Spleen (tissue), 7 donors: Measurements from ENCODE around the gene ZNF2.

Source experiments
- POLR2A ChIP-seq, 3 donors: fragments of 450-650 bp; IDR thresholded peaks; one replicate each; pipeline ENCODE4 v1.5.1; 2017; ENCODE audit warnings: antibody characterized with exemption in 3 of 3, mild to moderate bottlenecking in 1 of 3
- POLR2AphosphoS5 ChIP-seq, 3 donors: sonication (generic); formaldehyde crosslinking; IDR thresholded peaks; one replicate each; pipeline ENCODE4 v1.5.1; 2017; ENCODE audit warnings: antibody characterized with exemption in 3 of 3
- TF ChIP-seq, protein P1 (sequence below), 11 experiments: fragments of 200-600 bp in 7 of 11; fragments of 450-650 bp in 4 of 11; sonication (generic) in 4 of 11; IDR thresholded peaks in 8 of 11; conservative IDR thresholded peaks in 3 of 11; 1 replicate in 7 of 11; 2 replicates in 4 of 11; pipeline versions ENCODE4 v1.4.0 to v1.8.0; 2016 to 2021; ENCODE audit warnings: antibody characterized with exemption in 11 of 11, inconsistent platforms in 4 of 11, mild to moderate bottlenecking in 1 of 11
- donor health status: DM: no; HTN: no; CAD: no; lungs with moderate emphysema.
- donor health status: DM: no; HTN: no; CAD: no.
- donor health status: DM: no; HTN: no; CAD: no.

GRCh38 chr2:95208106-95208505 is 42.5 kb downstream of the ZNF2 start:
- no peak for TF ChIP-seq POLR2A (IDR thresholded peaks at IDR 0.05)
- TF ChIP-seq, protein P1, sequence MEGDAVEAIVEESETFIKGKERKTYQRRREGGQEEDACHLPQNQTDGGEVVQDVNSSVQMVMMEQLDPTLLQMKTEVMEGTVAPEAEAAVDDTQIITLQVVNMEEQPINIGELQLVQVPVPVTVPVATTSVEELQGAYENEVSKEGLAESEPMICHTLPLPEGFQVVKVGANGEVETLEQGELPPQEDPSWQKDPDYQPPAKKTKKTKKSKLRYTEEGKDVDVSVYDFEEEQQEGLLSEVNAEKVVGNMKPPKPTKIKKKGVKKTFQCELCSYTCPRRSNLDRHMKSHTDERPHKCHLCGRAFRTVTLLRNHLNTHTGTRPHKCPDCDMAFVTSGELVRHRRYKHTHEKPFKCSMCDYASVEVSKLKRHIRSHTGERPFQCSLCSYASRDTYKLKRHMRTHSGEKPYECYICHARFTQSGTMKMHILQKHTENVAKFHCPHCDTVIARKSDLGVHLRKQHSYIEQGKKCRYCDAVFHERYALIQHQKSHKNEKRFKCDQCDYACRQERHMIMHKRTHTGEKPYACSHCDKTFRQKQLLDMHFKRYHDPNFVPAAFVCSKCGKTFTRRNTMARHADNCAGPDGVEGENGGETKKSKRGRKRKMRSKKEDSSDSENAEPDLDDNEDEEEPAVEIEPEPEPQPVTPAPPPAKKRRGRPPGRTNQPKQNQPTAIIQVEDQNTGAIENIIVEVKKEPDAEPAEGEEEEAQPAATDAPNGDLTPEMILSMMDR (IDR thresholded peaks at IDR 0.05 in 8 of 11, conservative IDR thresholded peaks at IDR 0.05 in 3 of 11): no peak
- no peak for TF ChIP-seq POLR2AphosphoS5 (IDR thresholded peaks at IDR 0.05)
